NCI-H1436 treated with DMSO at 0.1 percent for 48 hours (cell line): ENCODE results near the gene SMURF1.
"Not testable (repeated sequence)": the region's sequence is repeated elsewhere in the genome, so short reads cannot be mapped to it uniquely, and the experiment has no call there.

Experiments used
- DNase-seq: peaks from one replicate; lab custom pipeline; 2025; lab: John Stamatoyannopoulos, UW

The SMURF1 gene

GRCh38 chr7:99143853-99144672, at the start of gene SMURF1:
TSS of gene SMURF1 (minus strand) at chr7:99144108. CDS start at chr7:99143780, 328 bp downstream.
- DNase-seq, result no peak

- no peak for DNase-seq
Observed at GRCh38 chr7:99191869-99192596, 48.1 kb upstream of the SMURF1 start.

- DNase-seq, result no peak
Observed at GRCh38 chr7:99190359-99191009, 46.6 kb upstream of the SMURF1 start.

GRCh38 chr7:99189222-99189621, 45.3 kb upstream of the SMURF1 start:
- DNase-seq, result no peak

- DNase-seq, result no peak
Observed at GRCh38 chr7:99188221-99188620, 44.3 kb upstream of the SMURF1 start.

GRCh38 chr7:99184532-99185218, 40.8 kb upstream of the SMURF1 start:
- DNase-seq, result no peak

- no peak for DNase-seq
Observed at GRCh38 chr7:99180067-99180650, 36.3 kb upstream of the SMURF1 start.

GRCh38 chr7:99177165-99177564, 33.3 kb upstream of the SMURF1 start:
- no peak for DNase-seq

- no peak for DNase-seq
Observed at GRCh38 chr7:99173787-99174186, 29.9 kb upstream of the SMURF1 start.

- no peak for DNase-seq
Observed at GRCh38 chr7:99171731-99172130, 27.8 kb upstream of the SMURF1 start.

- DNase-seq, result no peak
Observed at GRCh38 chr7:99170730-99171074, 26.8 kb upstream of the SMURF1 start.

GRCh38 chr7:99170065-99170729, 26.3 kb upstream of the SMURF1 start:
- no peak for DNase-seq

- no peak for DNase-seq
Observed at GRCh38 chr7:99167072-99167471, 23.2 kb upstream of the SMURF1 start.

- DNase-seq, result no peak
Observed at GRCh38 chr7:99165816-99166215, 21.9 kb upstream of the SMURF1 start.

GRCh38 chr7:99163669-99164068, 19.8 kb upstream of the SMURF1 start:
- DNase-seq, result not testable (repeated sequence)

- no peak for DNase-seq
Observed at GRCh38 chr7:99156649-99157048, 12.7 kb upstream of the SMURF1 start.

GRCh38 chr7:99155211-99155610, 11.3 kb upstream of the SMURF1 start:
- no peak for DNase-seq

GRCh38 chr7:99146979-99147378, 3.1 kb upstream of the SMURF1 start:
- no peak for DNase-seq

GRCh38 chr7:99143521-99143852, 421 bp downstream of the SMURF1 start:
- DNase-seq, result no peak

GRCh38 chr7:99142727-99143520, 984 bp downstream of the SMURF1 start:
- peak; percentile 52 for DNase-seq
